Left forelimb (tissue), 1 donor: ENCODE measurements around the gene SULT1C2.
"Not testable (repeated sequence)": the region's sequence is repeated elsewhere in the genome, so short reads cannot be mapped to it uniquely, and the experiment has no call there.

Experiments used
- DNase-seq: peaks from one replicate; pipeline ENCODE4 v3.0.0-alpha.2; 2018; ENCODE audit warnings: low spot score

The SULT1C2 gene

GRCh38 chr2:108354136-108354535, 65.4 kb downstream of the SULT1C2 start:
- DNase-seq, result no peak

GRCh38 chr2:108355906-108356734, 67.4 kb downstream of the SULT1C2 start:
- DNase-seq, result no peak

- DNase-seq, result not testable (repeated sequence)
Measured at GRCh38 chr2:108359336-108359735, 70.6 kb downstream of the SULT1C2 start.
